ENCODE measurements around the gene PRR14L.

- TF ChIP-seq CTCF (IDR thresholded peaks at IDR 0.05) (no peak), POLR2AphosphoS5 (IDR thresholded peaks at IDR 0.05) (no peak)
These were observed 96.8 kb downstream of the PRR14L start for GRCh38 chr22:31652911-31653684.
